HCT116 (cell line): Measurements from ENCODE around the gene FAR2. TPM values are rescaled to one million over a fixed set of nuclear protein-coding genes. Genes with fewer than 3 reads are reported as not detected.

ENCODE experiments used
- ATAC-seq: fragments of 200-7000 bp; cut with Tn5 transposase; 2 replicates; pipeline ENCODE4 v1.9.1; 2020; ENCODE audit warnings: mild to moderate bottlenecking, moderate library complexity
- Bru-seq: library from RNA; stranded (reverse); fragments of 400-500 nt; gene quantifications from one replicate; lab custom pipeline; 2021; lab: Mats Ljungman, UMichigan
- BruChase-seq, 2 experiments: library from RNA; stranded (reverse); fragments of 400-500 nt; gene quantifications; one replicate each; lab custom pipeline; 2021; lab: Mats Ljungman, UMichigan
- BruUV-seq: library from RNA; stranded (reverse); fragments of 400-500 nt; replicated peaks from 2 replicates; lab custom pipeline; 2021; lab: Mats Ljungman, UMichigan
- CTCF ChIA-PET: fragments of 300-600 bp; sonication (Branson Sonifier 250); formaldehyde crosslinking; loops from one replicate; lab custom pipeline; 2021; ENCODE audit warnings: antibody characterized with exemption; lab: Charles Lee
- POLR2A ChIA-PET: fragments of 300-600, 350-600 bp; sonication (Branson Sonifier 250); formaldehyde crosslinking; loops from one replicate; lab custom pipeline; 2021; ENCODE audit warnings: antibody characterized with exemption; lab: Charles Lee
- RAD21 ChIA-PET, 2 experiments: fragments of 300-600 bp; sonication (Branson Sonifier 250); formaldehyde crosslinking; loops; one replicate each; lab custom pipeline; 2023; ENCODE audit warnings: low total read pairs in 2 of 2; ENCODE audit not compliant: uncharacterized antibody in 2 of 2, unreplicated experiment in 2 of 2, low non-redundant PET in 1 of 2; lab: Charles Lee
- DNase-seq: peaks from one replicate; pipeline ENCODE4 v3.0.0-alpha.2; 2010; ENCODE audit warnings: low read depth, low spot score
- H2AFZ ChIP-seq: fragments of 200-600 bp; shearing (Covaris generic), sonication (generic); 2 replicates; pipeline ENCODE4 v1.6.1; 2017; ENCODE audit warnings: low read depth, mixed run types, mixed read lengths, antibody characterized with exemption, low read length; ENCODE audit not compliant: poor library complexity, severe bottlenecking
- H3K27ac ChIP-seq: 2 replicates; pipeline ENCODE4 v1.5.1; 2012; ENCODE audit warnings: low read depth, low read length
- H3K27me3 ChIP-seq: fragments of 200-600 bp; sonication (generic); 2 replicates; pipeline ENCODE4 v1.6.1; 2016; ENCODE audit warnings: mixed run types, low read length, mixed read lengths; ENCODE audit not compliant: insufficient read depth
- H3K36me3 ChIP-seq, 2 experiments: fragments of 200-500 bp in 1 of 2; fragments of 200-600 bp in 1 of 2; sonication (Bioruptor generic) in 1 of 2; sonication (generic) in 1 of 2; 2 replicates each; pipeline versions ENCODE4 v1.5.1 to v1.6.1; 2014 to 2016; ENCODE audit warnings: low read length in 2 of 2, inconsistent platforms in 1 of 2, mixed read lengths in 1 of 2, mixed run types in 1 of 2; ENCODE audit not compliant: insufficient read depth in 2 of 2, control insufficient read depth in 1 of 2
- H3K4me1 ChIP-seq, 2 experiments: fragments of 200-600 bp in 1 of 2; sonication (generic) in 1 of 2; 2 replicates each; pipeline versions ENCODE4 v1.5.1 to v1.6.1; 2012 to 2017; ENCODE audit warnings: low read length in 2 of 2, inconsistent platforms in 1 of 2, mild to moderate bottlenecking in 1 of 2, mixed read lengths in 1 of 2, mixed run types in 1 of 2, moderate library complexity in 1 of 2; ENCODE audit not compliant: insufficient read depth in 2 of 2, control insufficient read depth in 1 of 2
- H3K4me2 ChIP-seq: fragments of 200-600 bp; sonication (generic); 2 replicates; pipeline ENCODE4 v1.6.1; 2017; ENCODE audit warnings: mixed run types, low read length, mixed read lengths
- H3K4me3 ChIP-seq, 2 experiments: fragments of 200-600 bp in 1 of 2; sonication (generic) in 1 of 2; replicated peaks in 1 of 2; 2 replicates each; pipeline ENCODE4 v1.5.1; 2011 to 2016; ENCODE audit warnings: low read length in 2 of 2, control low read depth in 1 of 2, low read depth in 1 of 2, mild to moderate bottlenecking in 1 of 2, mixed read lengths in 1 of 2, mixed run types in 1 of 2
- H3K79me2 ChIP-seq: fragments of 200-600 bp; sonication (generic); 2 replicates; pipeline ENCODE4 v1.6.1; 2017; ENCODE audit warnings: mild to moderate bottlenecking, mixed run types, low read length, moderate library complexity, mixed read lengths; ENCODE audit not compliant: insufficient read depth
- H3K9ac ChIP-seq: fragments of 200-600 bp; sonication (generic); 2 replicates; pipeline ENCODE4 v1.6.1; 2016; ENCODE audit warnings: low read length, mixed read lengths
- H3K9me2 ChIP-seq: fragments of 200-600 bp; sonication (generic), shearing (Covaris generic); 2 replicates; pipeline ENCODE4 v1.6.1; 2017; ENCODE audit warnings: mixed run types, mild to moderate bottlenecking, moderate library complexity; ENCODE audit not compliant: insufficient read depth
- H3K9me3 ChIP-seq, 2 experiments: fragments of 200-500 bp in 1 of 2; fragments of 200-600 bp in 1 of 2; sonication (Bioruptor generic) in 1 of 2; sonication (generic) in 1 of 2; 2 replicates each; pipeline ENCODE4 v1.6.1; 2014 to 2017; ENCODE audit warnings: low read length in 2 of 2, mixed read lengths in 2 of 2, inconsistent platforms in 1 of 2, low read depth in 1 of 2, mild to moderate bottlenecking in 1 of 2, mixed run types in 1 of 2, moderate library complexity in 1 of 2; ENCODE audit not compliant: control insufficient read depth in 1 of 2, insufficient read depth in 1 of 2
- H4K20me1 ChIP-seq: fragments of 200-600 bp; sonication (generic), shearing (Covaris generic); 2 replicates; pipeline ENCODE4 v1.6.1; 2017; ENCODE audit warnings: mixed run types, mild to moderate bottlenecking, moderate library complexity; ENCODE audit not compliant: insufficient read depth
- CEBPB ChIP-seq: IDR thresholded peaks from 2 replicates; pipeline ENCODE4 v1.6.1; 2012; ENCODE audit warnings: low read depth
- EGR1 ChIP-seq: IDR thresholded peaks from 2 replicates; pipeline ENCODE4 v1.6.1; 2012; ENCODE audit warnings: low read depth
- FOSL1 ChIP-seq: IDR thresholded peaks from 2 replicates; pipeline ENCODE4 v1.6.1; 2012; ENCODE audit warnings: low read depth
- JUND ChIP-seq: IDR thresholded peaks from 2 replicates; pipeline ENCODE4 v1.6.1; 2012
- POLR2A ChIP-seq: IDR thresholded peaks from 2 replicates; pipeline ENCODE4 v1.7.0; 2011; ENCODE audit warnings: borderline replicate concordance; ENCODE audit not compliant: insufficient read depth, insufficient read length; ENCODE audit errors: extremely low read depth
- POLR2AphosphoS5 ChIP-seq: IDR thresholded peaks from 2 replicates; pipeline ENCODE4 v1.6.1; 2011; ENCODE audit warnings: mild to moderate bottlenecking, low read depth, low read length, moderate library complexity
- SIN3A ChIP-seq: IDR thresholded peaks from 2 replicates; pipeline ENCODE4 v1.6.1; 2012; ENCODE audit warnings: low read depth
- YY1 ChIP-seq: IDR thresholded peaks from 2 replicates; pipeline ENCODE4 v1.6.1; 2011; ENCODE audit warnings: low read length, low read depth, moderate library complexity, mild to moderate bottlenecking; ENCODE audit not compliant: insufficient replicate concordance; ENCODE audit errors: extremely low read depth
- ZFX ChIP-seq: fragments of 450-650 bp; IDR thresholded peaks from 2 replicates; pipeline ENCODE4 v1.6.1; 2017
- intact Hi-C: fragments of 100-400 bp; cut with micrococcal nuclease; formaldehyde crosslinking; loops from 2 replicates; pipeline ENCODE4 v1.10.0; 2022
- long read RNA-seq: library from polyadenylated mRNA; unstranded; transcript quantifications from one replicate; pipeline ENCODE4 v2.0.0, GENCODE V29; 2021; ENCODE audit not compliant: unreplicated experiment
- polyA plus RNA-seq: library from polyadenylated mRNA; unstranded; fragments of >200 nt; gene quantifications from 2 replicates; pipeline ENCODE4 v1.2.1, GENCODE V29; 2012; ENCODE audit warnings: missing spikeins
- total RNA-seq: library from RNA; stranded (reverse); gene quantifications from one replicate; pipeline ENCODE4 v1.2.1, GENCODE V29; 2021; ENCODE audit not compliant: unreplicated experiment
- TF ChIP-seq, protein P1 (sequence below), 3 experiments: fragments of 200-600 bp in 1 of 3; sonication (generic) in 1 of 3; IDR thresholded peaks in 2 of 3; conservative IDR thresholded peaks in 1 of 3; 2 replicates each; pipeline ENCODE4 v1.5.1; 2012 to 2017; ENCODE audit warnings: low read depth in 2 of 3, low read length in 2 of 3, antibody characterized with exemption in 1 of 3, borderline replicate concordance in 1 of 3, control low read depth in 1 of 3, mild to moderate bottlenecking in 1 of 3, mixed read lengths in 1 of 3, mixed run types in 1 of 3, moderate library complexity in 1 of 3; ENCODE audit not compliant: insufficient read depth in 1 of 3
- TF ChIP-seq, protein P2 (sequence below): IDR thresholded peaks from 2 replicates; pipeline ENCODE4 v1.6.1; 2012
- TF ChIP-seq, protein P3 (sequence below): IDR thresholded peaks from 2 replicates; pipeline ENCODE4 v1.6.1; 2012

The FAR2 gene
- total RNA-seq (9.7 TPM), Bru-seq, nascent RNA (percentile 47 among the genes with signal in this experiment), BruChase-seq, experiment 1, labeled RNA remaining after a 6-hour chase (percentile 38 among the genes with signal in this experiment), BruChase-seq, experiment 2, labeled RNA remaining after a 2-hour chase (percentile 50 among the genes with signal in this experiment)
- polyA plus RNA-seq = 3.9 and 7.7 TPM in 2 replicates
- long read RNA-seq, transcript FAR2-202 (12 exons, 3,616 nt) = major isoform, 8 of 12 reads
- long read RNA-seq, partial matches to known transcripts = 0 of 12 reads
- long read RNA-seq, other reads (novel, unspliced or antisense) = 4 of 12 reads

DNA sequence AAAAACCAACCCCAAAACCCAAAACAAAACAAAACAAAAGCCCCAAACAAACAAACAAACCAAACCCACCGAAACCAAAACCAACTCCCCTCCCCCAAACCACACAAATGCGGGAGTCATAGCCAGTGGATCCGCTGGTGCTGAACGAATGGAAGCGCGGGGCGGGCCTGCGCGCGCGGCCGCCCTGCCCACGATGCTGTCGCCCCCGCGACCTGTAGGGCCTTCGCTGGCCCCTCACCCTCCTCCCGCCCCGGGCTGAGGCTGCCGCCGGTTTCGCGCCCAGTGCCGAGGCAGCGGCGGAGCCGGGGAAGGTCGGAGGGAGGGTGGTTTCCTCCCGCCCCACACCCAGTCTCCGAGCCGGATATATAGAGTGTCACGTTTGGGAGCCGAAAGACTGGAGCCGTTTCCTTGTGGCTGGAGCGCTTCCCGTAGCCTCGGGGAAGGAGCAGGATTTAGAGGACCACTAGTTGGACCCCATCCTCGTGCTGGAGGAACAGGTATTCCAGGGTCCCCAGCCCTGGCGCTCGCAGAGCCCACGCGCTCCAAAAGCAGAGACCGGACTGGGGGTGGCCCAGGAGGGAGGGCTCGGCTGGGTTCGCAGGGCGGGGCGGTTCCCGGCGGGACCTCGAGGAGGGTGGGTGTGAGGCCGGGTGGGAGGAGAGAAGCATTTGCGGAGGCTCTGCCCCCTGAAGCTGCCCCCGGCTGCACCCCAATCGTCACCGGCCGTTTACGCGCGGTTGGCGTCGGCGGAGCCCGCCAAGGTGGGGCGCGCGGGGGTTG, at the start of gene FAR2:
Gene FAR2 (plus strand): TSS at position 368 of the 780 bp plus-strand sequence. CDS start 121,172 bp downstream, outside the sequence.
- peak within 1 kb of the TSS; percentile 74 for H2AFZ ChIP-seq
- H3K79me2 ChIP-seq = no peaks in the 10 kb centered on the region
- H3K27me3 ChIP-seq = no peaks in the 10 kb centered on the region
- H3K4me1 ChIP-seq = peaks cover 7 to 22% of the 10 kb centered on the region in 2 experiments
- peak within 1 kb of the TSS; percentile 91 for H3K4me2 ChIP-seq
- ATAC-seq (peak; percentile 76), DNase-seq (no peak)
- TF ChIP-seq CEBPB = no peak
- TF ChIP-seq POLR2A = peak; percentile 21
- TF ChIP-seq, protein P1, sequence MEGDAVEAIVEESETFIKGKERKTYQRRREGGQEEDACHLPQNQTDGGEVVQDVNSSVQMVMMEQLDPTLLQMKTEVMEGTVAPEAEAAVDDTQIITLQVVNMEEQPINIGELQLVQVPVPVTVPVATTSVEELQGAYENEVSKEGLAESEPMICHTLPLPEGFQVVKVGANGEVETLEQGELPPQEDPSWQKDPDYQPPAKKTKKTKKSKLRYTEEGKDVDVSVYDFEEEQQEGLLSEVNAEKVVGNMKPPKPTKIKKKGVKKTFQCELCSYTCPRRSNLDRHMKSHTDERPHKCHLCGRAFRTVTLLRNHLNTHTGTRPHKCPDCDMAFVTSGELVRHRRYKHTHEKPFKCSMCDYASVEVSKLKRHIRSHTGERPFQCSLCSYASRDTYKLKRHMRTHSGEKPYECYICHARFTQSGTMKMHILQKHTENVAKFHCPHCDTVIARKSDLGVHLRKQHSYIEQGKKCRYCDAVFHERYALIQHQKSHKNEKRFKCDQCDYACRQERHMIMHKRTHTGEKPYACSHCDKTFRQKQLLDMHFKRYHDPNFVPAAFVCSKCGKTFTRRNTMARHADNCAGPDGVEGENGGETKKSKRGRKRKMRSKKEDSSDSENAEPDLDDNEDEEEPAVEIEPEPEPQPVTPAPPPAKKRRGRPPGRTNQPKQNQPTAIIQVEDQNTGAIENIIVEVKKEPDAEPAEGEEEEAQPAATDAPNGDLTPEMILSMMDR (IDR thresholded peaks at IDR 0.05 in 2 of 3, conservative IDR thresholded peaks at IDR 0.05 in 1 of 3; ENCODE audit: borderline replicate concordance in 1 of 3, insufficient read depth in 1 of 3, low read depth in 2 of 3, low read length in 2 of 3) = peak in 2 of 3 experiments; percentile 1 to 3; a peak in 1 of 6 replicates
- peak; percentile 26; the same call in 1 of the 2 replicates for TF ChIP-seq ZFX
- TF ChIP-seq POLR2AphosphoS5 = peak; percentile 20; the same call in 1 of the 2 replicates
- TF ChIP-seq EGR1 = peak; percentile 39; the same call in 1 of the 2 replicates
- TF ChIP-seq, protein P2, sequence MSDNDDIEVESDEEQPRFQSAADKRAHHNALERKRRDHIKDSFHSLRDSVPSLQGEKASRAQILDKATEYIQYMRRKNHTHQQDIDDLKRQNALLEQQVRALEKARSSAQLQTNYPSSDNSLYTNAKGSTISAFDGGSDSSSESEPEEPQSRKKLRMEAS = 0 out of 2 replicates have a peak, but pooled peaks have one; percentile 16
- TF ChIP-seq, protein P3, sequence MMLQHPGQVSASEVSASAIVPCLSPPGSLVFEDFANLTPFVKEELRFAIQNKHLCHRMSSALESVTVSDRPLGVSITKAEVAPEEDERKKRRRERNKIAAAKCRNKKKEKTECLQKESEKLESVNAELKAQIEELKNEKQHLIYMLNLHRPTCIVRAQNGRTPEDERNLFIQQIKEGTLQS = no peak
- no peak for TF ChIP-seq SIN3A
- TF ChIP-seq YY1 = no peak
- no peak for TF ChIP-seq FOSL1
- no peak for TF ChIP-seq JUND
- H3K27ac ChIP-seq = peak within 1 kb of the TSS; percentile 44; the same call in 1 of the 2 replicates
- intact Hi-C loops = no loop called here
- ChIA-PET CTCF (no interaction called here), RAD21 (no interaction called here), POLR2A (no interaction called here)
- no peaks in the 10 kb centered on the region for H4K20me1 ChIP-seq
- H3K9me3 ChIP-seq = no peaks in the 10 kb centered on the region
- H3K4me3 ChIP-seq = peak within 1 kb of the TSS; percentile 62 to 80
- H3K36me3 ChIP-seq = no peaks in the 10 kb centered on the region
- BruUV-seq = no TSS peak
- H3K9me2 ChIP-seq = no peaks in the 10 kb centered on the region
- H3K9ac ChIP-seq = peak within 1 kb of the TSS; percentile 78
